CD4-positive, alpha-beta T cell treated with Interleukin-21 for 1 hour (primary cell): ENCODE measurements around the gene RUNDC3A.
"Not testable (repeated sequence)": the region's sequence is repeated elsewhere in the genome, so short reads cannot be mapped to it uniquely, and the experiment has no call there.

Experiments used
- DNase-seq: peaks from one replicate; pipeline ENCODE4 v3.0.0-alpha.2; 2020

The RUNDC3A gene

DNA sequence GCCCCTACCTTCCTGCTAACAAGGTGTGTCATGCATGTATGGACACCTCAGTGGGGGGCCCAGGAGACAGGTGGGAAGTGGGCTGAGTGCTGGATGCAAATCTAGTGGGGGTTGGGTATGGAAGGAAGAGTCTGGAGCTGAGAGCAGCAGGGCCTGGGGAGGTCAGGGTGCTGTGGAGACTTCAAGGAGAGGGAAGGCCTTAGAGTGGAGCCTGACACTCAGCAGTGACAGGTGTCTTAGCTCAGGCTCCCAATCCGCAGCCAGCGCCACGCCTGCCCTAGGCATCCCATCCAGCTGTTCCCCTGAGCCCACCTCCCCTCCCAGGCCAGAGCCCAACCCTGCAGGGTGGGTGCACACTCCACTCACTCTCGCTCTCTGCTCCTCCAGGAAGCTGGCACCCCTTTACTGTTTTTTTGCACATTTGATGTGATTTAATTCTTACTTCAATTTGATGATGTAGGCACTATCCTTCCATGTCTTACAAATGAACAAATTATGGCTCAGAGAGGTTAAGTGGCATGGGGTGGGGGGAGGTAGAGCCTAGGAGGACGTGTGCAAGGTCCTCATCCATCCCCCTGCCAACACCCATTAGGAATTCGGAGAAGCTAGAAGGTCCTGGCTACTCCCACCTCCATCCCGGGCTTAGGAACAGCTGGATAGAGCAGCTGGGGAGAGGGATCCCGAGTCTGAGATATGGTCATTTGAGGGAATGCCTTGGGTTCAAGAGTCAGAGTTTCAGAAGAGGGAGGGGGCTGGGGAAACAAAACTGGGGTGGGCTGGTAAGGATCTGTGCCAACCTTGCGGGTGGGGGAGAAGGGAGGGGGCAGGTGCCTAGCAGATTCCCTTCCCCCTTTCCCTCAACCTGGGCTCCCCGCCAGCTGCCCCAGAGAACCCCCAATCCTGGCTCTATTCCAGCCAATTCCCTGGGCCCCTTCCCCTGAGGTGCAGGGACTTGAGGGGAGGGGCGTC, 53.2 kb downstream of the RUNDC3A start:
- no peak for DNase-seq

DNA sequence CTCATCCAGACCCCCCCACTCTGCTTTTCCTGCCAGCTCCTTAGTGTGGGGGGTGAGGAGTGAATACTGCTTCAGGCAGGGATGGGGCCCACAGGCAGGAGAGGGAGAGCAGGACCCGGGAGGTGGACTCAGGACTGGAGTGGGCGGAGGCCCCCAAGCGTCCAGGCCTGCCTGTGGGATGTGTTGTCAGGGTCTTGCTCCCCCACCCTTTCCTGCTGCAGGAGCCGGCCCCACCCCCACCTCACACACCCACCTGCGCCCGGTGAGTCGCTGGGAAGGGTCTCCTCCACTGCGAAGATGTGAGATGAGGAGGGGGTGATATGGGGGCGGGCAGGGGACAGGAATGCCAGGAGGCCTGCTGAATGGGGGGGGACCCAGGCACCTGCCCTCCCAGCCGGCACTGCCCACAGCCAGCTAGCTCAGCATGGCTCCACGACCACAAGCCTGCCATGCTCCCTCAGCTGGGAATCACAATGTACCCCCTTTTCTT, 54.1 kb downstream of the RUNDC3A start:
- DNase-seq = no peak

DNA sequence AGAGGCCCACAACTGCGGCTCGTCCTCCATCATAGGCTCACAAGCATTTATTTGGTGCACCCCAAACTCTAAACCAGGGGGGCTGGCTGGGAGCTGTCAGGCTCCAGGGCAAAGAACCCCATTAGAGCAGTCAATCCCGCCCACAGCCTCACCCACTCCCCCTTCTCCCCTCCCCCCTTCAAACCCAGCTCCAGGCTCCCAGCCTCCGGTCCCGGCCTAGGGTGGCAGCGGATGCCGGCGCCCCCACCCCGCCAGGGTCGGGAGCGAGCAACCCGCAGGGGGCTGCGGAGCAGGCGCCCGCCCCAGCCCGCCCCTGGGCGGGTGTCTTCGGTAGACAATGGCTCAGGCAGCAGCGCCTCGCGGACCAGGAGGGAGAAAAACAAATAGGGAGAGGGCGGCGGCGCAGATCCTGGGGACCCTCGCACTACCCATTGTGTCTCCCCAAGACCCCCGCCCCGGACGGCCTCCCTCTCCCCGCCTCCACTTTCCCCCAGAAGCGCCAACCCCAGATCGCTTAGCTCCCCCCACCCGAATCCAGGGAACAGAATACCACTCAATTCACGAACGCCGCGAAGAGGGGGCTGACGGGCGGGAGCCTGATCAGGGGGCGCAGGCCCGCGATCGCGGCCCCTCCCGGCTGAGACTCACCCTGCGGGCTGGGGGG, 54.7 kb downstream of the RUNDC3A start:
- DNase-seq = no peak

DNA sequence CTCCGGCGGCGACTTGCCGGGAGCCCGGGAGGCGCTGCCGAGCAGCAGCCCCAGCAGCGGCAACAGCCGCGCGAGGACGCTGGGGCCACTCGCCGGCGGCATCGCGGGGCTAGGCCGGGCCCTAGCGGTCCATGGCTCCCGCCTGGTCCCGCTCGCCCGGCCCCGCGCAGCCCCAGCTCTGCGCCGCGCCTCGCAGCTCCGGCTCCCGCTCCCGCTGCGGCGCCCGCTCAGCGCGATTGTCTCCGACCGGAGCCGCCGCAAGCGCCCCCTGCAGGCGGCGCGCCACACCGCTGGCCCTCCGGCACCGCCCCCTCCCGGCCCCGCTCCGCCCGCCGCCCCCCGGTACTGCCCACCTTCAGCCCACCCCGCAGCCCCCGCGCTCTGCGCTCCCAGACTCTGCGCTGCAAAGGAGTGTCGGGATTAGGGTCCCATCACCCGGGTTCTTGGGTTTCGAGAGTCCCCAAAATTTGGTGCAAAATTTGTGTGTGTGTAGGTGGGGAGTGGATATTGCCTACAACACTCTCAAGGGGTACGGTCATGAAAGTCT, 55.3 kb downstream of the RUNDC3A start, which contains the start of gene FAM171A2:
TSS of gene FAM171A2 (minus strand) at position 241 of the 547 bp plus-strand sequence. CDS start at position 102, 139 bp downstream.
- DNase-seq = peak; percentile 70

DNA sequence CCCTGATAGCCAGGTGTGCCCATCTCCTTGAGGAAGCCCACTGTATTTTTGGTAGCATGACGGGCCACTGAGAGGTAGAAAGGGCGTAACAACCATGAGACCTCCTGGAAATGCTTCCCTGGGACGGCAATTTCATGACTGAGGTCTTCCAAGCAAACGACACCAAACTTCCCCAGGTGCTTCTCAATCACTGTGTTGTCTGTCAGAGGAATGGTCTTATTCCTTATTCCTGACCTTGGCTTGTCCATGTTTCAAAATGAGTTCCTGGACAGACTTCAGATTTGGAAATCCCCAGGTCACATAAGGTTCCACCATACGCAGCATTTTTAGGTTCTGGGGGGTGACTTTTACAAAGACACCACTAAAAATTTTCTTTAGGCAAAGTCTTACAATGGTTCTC, 56.6 kb downstream of the RUNDC3A start:
- DNase-seq = not testable (repeated sequence)

DNA sequence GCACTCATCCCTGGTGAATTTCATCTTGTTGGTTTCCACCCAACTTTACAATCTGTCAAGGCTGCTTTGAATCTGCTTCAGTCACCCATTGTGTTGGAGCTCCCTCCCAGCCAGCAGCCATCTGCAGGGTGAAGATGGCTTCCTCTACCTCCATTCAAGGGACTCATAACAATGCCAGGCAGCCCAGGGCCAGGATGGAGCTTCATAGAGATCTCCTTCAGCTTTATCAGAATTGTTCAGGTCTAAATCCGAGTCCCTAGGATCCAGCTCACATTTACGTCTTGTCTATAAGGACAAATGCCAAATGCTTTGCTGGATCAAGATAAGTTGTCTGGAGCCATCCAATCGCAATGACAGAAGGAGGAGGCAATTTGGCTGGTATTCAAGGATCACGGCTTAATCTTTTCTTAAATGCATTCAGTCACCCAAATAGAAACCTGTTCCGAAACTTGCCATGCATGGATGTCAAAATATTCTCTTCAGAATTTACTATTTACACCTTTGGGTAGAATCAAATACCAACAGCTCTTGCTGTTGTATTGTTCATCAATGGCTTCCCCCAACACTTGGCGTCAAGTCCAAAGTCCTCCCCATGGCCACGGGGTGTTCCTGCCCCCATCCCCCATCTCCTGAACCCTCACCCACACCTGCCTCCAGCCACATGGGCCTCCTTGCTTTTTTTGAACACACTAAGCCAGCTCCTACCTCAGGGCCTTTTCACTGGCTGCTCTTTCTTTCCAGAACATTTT, 59.0 kb downstream of the RUNDC3A start:
- DNase-seq = no peak
